Effector CD4-positive, alpha-beta T cell (primary cell): Measurements from ENCODE around the gene KIF2C.
"Not testable (repeated sequence)": the region's sequence is repeated elsewhere in the genome, so short reads cannot be mapped to it uniquely, and the experiment has no call there.

Source experiments
- DNase-seq: peaks from one replicate; pipeline ENCODE4 v3.0.0-alpha.2; 2020

The KIF2C gene

GRCh38 chr1:44812822-44813543 lies 73.3 kb downstream of the KIF2C start:
- DNase-seq: no peak

- not testable (repeated sequence) for DNase-seq
Measured at GRCh38 chr1:44815926-44816325, 76.3 kb downstream of the KIF2C start.

- no peak for DNase-seq
Measured at GRCh38 chr1:44817307-44817706, 77.7 kb downstream of the KIF2C start.
